HG03175 (cell line): ENCODE data around the gene PRDX3.
A peak's percentile ranks its signal among the peaks of the same experiment; 100 is the strongest.

Source experiments
- ATAC-seq: cut with Tn5 transposase; IDR thresholded peaks from one replicate; pipeline ENCODE4 v1.9.1; 2021; ENCODE audit warnings: mild to moderate bottlenecking, moderate library complexity; ENCODE audit not compliant: unreplicated experiment

The PRDX3 gene

DNA sequence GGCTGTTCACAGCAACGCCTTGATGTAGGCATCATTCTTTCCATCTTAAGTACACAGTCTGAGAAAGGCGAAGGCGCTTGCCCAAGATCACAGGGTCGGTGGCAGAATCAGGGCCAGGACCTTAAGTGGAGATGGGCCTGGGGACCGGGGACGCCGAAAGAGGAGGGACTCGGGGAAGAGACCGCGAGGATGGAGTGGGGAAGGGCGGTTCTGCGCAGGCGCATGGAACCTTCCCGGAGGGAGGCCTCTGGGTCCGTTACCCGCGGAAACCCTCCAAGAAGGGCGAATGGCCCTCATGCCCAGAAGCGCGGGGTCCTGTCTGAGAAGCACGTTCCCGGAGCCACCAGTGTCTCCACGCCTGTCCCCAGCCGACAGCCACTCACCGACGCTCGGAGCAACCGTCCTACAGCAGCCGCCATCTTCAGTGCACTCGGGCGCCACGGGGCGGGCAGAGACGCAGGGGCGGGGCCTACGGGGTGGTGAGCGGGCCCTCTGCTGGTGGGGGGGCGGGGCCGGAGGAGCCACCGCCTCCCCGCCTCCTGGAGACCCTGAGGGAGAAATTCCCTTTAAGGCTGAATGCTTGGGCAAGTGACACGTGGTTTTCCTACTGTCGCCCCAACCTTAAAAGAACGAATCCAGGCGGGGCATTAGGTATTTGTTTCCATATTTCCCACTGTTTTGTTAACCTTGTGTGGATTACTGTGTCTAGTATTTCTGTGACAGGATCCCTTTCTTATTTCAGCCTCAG lies at the start of gene PRDX3:
PRDX3 (minus strand) TSS at position 441 of the 748 bp plus-strand sequence; CDS start at position 419, 22 bp downstream.
- ATAC-seq = peak; percentile 89

DNA sequence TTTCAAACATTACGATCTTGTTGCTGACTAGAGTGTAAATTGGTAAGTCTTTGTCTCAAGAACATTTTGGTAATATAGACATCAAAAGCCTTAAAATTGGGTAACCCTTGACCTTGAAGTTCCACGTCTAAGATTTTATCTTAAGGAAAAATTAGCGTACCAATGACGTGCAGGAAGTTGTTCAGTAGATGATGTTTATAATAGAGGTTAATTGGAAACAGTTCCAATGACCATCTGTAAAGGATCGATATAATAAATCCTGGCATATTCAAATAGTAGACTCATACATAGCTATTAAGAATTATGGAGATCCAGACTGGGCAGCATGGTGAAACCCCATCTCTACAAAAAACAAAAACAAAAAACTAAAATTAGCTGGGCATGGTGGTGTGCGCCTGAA lies 49.2 kb upstream of the PRDX3 start:
- no peak for ATAC-seq

DNA sequence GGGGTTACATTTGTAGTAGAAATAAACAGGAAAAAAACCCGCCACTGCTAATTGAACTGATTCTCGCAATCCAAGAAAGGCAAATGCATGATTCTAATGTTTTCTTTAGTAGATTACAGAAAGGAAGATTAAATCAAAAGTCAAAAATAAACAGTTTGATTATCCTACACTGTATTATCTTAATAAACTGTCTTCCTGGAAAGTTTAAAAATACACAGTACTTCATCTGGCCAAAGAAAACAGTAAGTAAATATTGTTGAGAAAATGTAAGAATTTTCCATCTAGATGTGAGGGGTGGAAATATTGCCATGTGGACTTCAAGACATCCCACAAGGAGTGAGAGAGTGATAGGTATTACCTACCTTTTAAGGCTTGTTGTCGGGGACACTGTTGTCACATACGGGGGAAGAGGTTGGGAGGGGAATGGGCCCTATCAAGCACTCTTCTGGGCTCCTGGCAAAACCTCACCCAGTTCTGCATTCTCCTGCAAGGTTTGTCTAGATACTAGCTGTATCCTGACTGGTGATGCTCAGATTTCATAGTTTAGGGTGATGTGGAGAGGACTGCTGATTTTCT lies 46.6 kb upstream of the PRDX3 start:
- ATAC-seq = no peak

DNA sequence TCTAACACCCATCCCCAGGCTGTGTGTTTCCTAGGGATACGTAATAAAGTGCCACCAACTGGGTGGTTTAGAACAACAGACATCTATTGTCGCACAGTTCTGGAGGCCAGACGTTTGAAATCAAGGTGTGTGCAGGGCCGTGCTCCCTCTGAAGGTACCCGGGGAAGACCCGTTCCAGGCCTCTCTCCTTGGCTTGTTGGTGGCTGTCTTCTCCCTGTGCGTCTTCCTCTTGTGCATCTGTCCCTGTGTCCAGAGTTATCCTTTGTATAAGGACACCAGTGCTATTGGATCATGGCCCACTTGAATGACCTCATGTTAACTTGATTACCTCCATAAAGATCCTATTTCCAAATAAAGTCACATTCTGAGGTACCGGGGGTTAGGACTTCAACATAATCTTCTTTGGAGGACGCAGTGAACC lies 44.4 kb upstream of the PRDX3 start:
- ATAC-seq = no peak

DNA sequence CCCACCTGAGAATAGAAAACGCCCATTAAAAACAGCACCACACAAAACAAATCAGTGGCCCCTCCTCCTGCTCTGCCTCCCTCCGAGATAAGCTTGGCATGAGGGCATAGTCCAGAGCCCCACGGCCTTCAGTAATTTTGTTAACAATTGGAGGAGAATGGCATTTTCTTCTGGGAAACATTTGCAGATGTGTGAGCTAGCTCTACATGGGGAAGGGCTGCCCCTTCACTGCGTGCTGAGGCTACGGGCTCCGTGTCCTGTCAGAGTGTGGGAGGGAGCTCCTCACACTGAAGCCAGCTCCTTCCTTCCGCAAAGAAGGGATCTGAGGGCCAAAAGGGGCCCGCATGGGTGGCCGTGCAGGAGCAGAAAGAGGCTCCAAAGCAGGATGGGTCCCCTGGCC lies 43.9 kb upstream of the PRDX3 start:
- no peak for ATAC-seq

DNA sequence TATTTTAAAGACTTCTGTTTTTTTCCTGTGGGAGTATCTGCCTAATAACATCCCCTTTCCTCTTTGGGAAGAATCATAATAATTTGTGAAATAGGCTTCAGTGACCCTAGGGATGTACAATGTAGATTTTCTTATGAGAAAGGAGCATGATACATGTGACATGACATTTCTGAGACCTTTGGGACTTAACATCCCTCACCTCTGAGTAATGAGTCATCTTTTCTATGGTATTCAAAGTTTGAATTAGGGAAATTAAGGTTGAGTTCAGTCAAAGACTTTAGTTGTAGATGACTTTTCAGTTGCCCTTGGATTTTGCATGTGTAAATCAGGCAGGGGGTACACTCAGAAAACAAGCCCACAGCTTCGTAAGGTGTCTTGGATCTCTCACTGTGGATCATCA lies 43.1 kb upstream of the PRDX3 start:
- no peak for ATAC-seq

DNA sequence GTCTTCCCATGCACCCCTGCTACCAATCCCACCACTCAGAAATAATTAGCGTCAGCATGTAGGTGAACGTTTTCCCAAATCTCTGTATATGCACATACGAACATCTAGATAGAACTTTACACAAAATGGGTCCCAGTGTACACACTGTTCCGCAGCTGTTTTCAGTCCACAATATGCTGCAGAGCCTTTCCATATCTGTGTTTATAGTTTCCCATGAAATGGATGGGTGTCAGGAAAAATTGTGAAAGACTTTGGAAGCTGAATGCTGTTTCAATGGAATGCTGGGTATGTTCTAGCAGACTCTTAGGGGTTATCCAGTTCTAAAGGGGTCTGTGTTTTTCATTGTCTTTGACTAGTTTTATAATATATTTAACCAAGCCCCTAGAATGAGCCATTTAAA lies 42.6 kb upstream of the PRDX3 start:
- no peak for ATAC-seq

DNA sequence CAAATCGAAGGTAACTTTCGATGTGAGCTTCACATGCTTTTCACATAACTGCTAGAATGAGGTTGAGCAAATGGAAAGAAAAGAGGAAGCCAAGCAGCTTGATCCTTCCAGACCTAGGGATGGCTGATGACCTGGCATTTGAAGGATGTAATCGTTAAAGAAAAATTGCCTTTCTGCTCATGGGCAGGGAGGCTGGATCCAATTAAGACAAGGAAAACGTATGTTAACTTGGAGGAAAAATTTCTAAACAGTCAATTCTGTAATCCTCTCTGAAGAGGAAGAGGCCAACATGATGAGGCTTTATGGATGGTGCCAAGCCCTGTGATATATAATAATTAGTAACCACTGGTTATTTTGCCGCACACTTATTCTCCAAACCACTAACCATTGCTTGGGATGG lies 41.3 kb upstream of the PRDX3 start:
- no peak for ATAC-seq

DNA sequence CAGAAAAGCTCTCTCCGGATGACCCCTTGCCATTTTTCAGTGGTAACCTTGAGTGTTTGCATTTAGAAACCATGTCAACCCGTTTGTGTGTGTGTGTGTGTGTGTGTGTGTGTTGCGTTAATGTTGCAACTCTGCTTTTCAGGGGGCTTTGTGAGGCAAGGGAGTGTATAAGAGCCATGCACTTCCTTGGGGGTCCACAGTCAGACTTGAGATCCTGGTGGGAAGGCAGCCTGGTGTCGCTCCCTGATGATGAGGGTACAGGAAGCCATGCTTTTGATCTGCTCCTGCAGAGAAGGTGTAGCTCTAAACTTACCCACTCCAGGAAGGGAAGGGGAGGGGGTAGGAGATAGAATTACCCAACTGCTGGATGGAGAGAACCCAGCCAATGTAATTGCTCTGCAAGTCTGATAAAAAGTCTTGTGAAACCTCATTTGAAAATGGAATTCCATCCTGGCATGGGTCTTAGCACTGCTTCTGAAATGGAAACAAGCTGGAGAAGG lies 39.4 kb upstream of the PRDX3 start:
- ATAC-seq = no peak

DNA sequence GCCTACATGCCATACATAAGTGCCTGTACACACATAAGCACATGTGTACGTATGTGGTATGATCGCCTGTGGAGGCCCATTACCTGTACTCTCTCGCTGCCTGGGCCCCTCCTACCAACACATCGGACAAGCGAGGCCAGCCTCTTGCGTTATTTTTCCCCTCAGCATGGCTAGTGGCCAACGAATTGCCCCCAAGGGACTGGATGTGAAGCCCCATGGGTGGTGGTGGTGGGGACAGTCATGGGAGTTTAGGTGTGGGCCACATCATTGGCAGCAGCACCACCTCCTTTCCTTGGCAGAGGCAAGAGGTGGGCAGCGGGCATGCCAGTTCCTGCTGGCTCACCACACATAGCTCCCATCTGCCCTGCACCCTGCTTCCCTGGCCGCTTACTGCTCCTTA lies 38.8 kb upstream of the PRDX3 start:
- no peak for ATAC-seq

DNA sequence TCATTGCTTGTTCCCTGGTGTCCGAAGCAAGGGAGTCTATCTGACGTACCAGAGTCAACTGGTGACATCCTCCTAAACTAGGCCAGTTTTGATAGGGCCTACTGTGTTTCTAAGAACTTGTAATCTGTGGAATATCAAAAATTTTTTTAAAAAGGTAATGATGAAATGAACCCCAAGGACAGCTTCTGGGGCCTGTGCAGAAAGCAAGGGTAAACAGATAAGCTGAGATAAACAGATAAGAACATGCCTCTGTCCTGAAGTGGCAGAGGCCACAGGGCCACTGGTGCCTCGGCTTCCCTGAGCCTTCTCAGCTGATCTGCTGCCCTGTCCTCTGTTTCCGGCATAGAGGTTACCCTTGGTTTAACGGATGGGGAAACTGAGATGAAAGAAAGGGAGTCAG lies 37.5 kb upstream of the PRDX3 start:
- ATAC-seq = no peak

DNA sequence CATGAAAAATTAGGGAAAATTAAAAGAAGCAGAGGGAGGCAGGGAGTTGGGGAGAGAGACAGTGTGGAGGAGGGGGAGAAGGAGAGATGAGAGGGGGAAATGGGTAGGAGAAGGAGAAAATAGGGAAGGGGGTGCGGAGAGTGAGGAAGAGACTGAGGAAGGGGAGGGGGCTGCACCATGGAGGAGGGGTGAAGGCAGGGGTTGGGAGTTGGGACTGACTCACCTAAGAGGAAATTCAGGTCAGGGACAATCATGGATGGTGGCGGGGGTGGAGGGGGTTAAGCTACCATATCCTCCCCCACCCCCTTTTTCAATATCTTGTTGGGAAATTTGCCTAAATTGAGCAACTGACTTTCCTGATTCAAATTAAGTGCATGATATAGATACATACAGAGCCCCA lies 36.8 kb upstream of the PRDX3 start:
- ATAC-seq = no peak

DNA sequence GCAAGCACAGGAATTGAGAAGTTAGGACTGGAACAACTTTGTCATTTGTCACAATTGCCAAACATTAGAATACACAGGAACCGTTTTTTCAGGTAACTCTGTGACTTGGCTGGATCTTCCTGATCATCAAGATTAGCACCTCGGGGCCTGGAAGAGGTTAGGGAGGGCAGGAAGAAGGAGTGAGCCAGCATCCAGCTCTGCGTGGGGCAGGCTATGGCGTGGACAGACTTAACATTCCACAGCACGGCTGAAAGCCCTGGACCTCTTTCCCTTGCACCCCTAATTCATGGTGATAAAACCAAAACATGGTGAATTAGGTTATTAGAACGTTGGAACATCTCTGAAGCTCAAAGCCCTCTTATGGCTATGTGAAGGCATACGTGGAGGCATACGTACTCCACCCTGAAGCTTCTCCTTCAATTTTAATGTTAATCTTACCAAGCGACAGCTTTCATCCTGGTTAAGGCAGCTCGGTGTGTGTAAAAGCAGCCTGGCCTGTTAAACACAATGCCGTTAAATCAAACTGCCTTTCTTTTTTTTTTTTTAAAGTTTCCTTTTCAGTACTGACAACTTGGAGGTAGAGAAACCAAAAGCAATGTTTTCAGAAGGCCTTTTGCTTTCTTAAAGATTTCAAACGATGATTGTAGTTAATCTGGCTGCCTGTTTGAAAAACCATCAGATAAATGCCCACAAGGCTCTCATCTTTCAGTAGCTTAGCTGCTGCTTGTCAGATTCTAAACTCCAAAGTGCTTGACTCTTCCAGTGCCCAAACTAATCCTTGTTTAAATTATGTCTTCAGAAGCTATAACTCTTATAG lies 33.2 kb upstream of the PRDX3 start:
- no peak for ATAC-seq

DNA sequence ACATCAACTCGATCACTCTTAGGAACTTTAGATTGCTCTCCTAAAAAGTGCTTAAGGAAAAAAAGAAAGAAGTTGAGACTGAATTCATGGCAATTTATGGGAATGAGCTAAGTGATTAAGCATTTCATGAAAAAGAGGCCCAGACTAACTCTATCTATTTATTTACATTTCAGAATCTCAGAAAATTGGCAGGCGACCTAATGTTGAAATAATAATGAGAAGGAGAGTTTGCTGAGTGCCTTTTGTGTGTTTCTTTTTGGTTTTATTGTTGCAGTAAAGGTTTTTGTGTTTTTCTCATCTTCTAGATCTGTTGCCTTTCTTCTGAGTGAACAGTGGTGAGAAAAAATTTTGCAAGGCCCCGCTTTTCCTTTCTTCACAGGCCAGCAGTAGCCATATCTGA lies 32.6 kb upstream of the PRDX3 start:
- no peak for ATAC-seq

DNA sequence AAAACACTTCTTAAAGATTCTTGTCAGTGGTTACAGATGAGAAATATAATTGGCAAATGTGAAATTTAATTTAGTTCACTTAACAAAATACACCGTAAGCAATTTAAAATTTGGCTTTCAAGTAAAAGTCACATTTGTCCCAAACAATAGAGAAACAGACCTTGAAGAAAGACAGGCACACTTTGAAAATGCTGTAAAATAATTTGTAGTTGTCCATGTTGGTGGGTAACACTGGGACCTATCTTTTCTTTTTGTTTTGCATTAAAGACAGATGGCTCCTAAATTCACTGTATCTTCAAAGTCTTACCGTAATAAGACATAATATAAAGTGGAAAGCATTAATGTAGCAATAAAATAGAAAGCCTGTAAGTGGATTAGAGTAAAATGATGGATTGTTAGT lies 32.0 kb upstream of the PRDX3 start:
- ATAC-seq = no peak

DNA sequence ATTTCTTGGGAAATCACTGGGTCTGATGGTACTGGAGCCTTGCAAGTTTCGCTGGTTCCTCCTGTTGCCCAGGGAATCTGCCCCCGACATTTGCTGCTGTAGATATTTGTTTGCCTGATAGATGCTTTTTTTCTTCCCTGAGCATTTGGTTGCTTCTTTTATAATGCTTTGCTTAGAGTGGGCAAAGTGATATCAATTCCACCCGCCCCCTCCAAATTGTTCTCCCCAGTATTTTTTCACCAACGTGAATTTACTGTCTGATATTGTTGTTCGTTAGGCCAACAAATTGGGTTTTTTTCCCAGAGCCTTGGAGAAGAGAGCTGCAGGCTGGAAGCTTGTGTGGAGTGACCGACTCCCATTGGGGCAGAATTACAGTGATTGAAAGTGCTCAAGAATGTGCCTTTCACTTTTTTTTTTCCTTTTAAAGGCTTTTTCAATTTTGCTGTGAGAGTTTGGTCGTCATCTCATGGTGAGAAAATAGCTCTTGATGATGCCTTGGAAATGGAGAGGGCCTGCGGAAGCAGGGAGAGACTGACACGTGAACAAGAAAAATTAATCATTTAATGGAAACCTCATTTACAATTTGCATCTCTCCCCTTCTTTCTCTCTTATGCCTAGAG lies 31.2 kb upstream of the PRDX3 start:
- no peak for ATAC-seq

DNA sequence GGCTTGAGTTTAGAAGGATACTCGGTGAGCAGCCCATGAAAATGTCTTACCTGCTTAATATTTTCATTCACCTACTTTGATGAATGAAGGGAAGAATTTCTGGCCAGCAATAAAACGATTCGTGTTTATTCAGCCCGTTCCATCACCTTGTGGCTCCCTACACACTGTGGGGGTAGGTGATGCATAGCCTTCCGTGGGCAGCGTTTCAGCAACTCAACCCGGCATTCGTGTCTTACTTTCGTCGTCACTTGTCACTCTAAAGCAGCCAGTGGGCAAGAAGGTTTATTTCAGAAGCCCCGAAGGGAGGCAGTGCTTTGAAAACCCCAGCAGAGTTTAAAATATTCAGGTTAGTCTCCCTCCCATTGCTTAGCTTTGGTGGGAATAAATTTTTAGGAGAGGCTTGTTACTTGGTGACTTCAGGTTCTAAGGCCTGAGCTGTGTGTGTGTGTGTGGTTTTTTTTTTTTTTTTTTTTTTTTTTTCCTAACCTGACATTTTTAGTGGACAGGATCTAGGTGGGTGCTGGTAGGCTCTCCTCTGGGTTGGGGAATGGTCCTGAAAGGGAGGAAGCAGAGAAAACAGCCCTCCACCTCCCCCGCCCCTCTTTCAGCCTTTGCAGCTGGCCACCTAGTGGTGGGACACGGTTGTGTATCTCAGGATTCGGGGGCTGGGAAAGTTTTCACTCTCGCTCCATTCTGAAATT lies 30.6 kb upstream of the PRDX3 start:
- no peak for ATAC-seq

DNA sequence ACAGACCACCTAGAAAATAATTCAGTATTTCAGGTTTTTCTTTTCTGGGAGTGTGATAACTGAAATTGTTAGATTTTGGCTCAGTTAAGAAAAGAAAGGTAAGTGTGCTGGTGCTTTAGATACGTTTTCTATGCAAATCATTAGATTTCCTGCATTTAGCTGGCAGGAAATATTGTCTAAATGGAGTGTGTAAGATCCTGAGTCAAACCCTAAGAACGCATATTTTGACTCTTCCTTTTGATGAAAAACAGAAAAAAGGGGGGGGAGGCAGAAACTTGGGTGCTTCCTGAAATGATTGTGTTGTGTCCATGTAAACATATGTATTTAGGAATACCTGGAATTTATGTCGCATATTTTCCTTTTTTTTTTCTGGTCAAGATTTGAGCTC lies 29.9 kb upstream of the PRDX3 start:
- ATAC-seq = no peak

DNA sequence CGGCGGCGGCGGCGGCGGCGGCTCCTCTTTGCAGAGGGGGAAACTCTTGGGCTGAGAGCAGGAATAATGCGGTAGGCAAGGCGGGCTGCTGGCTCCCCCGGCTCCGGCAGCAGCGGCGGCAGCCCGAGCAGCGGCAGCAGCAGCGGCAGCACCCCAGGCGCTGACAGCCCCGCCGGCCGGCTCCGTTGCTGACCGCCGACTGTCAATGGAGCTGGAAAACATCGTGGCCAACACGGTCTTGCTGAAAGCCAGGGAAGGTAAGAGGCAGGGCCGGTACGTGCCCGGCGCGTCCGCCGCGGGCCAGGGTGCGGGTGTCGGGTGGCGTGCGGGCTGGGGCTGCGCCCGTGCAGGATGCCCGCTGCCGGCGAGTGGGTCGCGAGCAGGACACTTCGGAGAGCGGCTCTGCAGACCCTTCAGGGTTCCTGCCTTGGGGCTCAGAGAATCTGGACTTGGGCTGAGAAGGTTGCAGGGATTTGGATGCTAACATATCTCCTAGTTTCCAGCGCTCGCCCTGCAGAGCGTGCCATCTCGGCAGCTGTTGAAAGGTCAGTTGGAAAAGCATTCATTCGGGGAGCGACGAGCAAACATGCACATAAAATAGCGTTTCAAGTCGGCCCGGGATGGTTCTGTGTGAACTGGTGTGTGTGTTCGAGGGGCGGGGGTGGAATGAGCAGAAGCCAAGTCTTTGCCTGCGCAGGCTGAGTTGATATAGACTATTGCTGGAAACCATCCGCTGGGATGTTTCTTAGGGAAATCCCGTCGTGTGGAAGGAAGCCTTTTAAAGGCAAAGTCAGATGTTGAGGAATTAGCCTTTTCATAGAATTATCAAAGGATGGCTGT lies 29.3 kb upstream of the PRDX3 start:
- peak; percentile 1 for ATAC-seq

DNA sequence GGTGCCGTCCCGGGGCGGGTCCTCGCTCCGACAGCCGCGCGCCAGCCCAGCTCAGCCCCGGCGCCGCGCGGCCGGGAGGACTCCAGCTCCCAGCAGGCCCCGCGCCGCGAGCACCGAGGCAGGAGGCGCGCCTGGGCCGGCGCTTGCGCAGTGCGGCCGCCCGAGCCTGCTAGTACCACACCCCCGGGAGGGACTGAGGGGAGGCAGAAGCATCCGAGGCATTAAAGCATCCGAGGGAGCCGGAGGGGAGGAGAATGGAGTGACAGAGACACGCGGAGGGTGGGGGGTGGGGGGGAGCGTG lies 28.7 kb upstream of the PRDX3 start, which contains the start of gene GRK5:
GRK5 (plus strand) TSS at position 206 of the 301 bp plus-strand sequence. CDS start 347 bp downstream, outside the sequence.
- ATAC-seq = peak; percentile 78
